Endothelial cell of umbilical vein (primary cell): Measurements from ENCODE around the gene TESMIN. TPM values are rescaled to one million over a fixed set of nuclear protein-coding genes. Genes with fewer than 3 reads are reported as not detected.

Experiments
- BruUV-seq: library from RNA; stranded (reverse); fragments of 400-500 nt; replicated peaks from 2 replicates; lab custom pipeline; 2021; lab: Mats Ljungman, UMichigan
- CTCF ChIA-PET: fragments of 300-600, 350-600 bp; sonication (Branson Sonifier 250); formaldehyde crosslinking; loops from one replicate; lab custom pipeline; 2021; ENCODE audit warnings: antibody characterized with exemption, inconsistent platforms; lab: Charles Lee
- POLR2A ChIA-PET: fragments of 300-600, 350-600 bp; sonication (Branson Sonifier 250); formaldehyde crosslinking; loops from one replicate; lab custom pipeline; 2021; ENCODE audit warnings: antibody characterized with exemption, inconsistent platforms; lab: Charles Lee
- DNase-seq: peaks from one replicate; pipeline ENCODE4 v3.0.0-alpha.2; 2011; ENCODE audit warnings: low read depth, low spot score
- FAIRE-seq: peaks from 2 replicates; lab custom pipeline; 2011; peaks lifted over from hg19 to GRCh38; lab: Jason Lieb, UNC
- H2AFZ ChIP-seq: 2 replicates; pipeline ENCODE4 v1.6.0; 2012; ENCODE audit warnings: low read depth, low read length, control low read depth, inconsistent platforms
- H3K27ac ChIP-seq: 2 replicates; pipeline ENCODE4 v1.5.1; 2011; ENCODE audit warnings: low read depth, mild to moderate bottlenecking, control low read depth, low read length, moderate library complexity; ENCODE audit not compliant: insufficient read depth
- H3K27me3 ChIP-seq, 2 experiments: 2 replicates each; pipeline versions ENCODE4 v1.6.0 to v1.6.1; 2011; ENCODE audit warnings: low read length in 2 of 2, mixed read lengths in 1 of 2; ENCODE audit not compliant: control insufficient read depth in 2 of 2, insufficient read depth in 2 of 2
- H3K36me3 ChIP-seq, 2 experiments: 2 replicates in 1 of 2; 3 replicates in 1 of 2; pipeline ENCODE4 v1.5.1; 2011; ENCODE audit warnings: low read length in 2 of 2, mild to moderate bottlenecking in 1 of 2, moderate library complexity in 1 of 2; ENCODE audit not compliant: control insufficient read depth in 2 of 2, insufficient read depth in 2 of 2; ENCODE audit errors: extremely low read depth in 1 of 2
- H3K4me1 ChIP-seq: 3 replicates; pipeline ENCODE4 v1.5.1; 2011; ENCODE audit warnings: mild to moderate bottlenecking, low read length; ENCODE audit not compliant: control insufficient read depth, insufficient read depth; ENCODE audit errors: extremely low read depth
- H3K4me2 ChIP-seq: 2 replicates; pipeline ENCODE4 v1.6.1; 2011; ENCODE audit warnings: low read length, control low read depth, mixed read lengths; ENCODE audit not compliant: insufficient read depth
- H3K4me3 ChIP-seq, 3 experiments: fragments of 200-600 bp in 1 of 3; sonication (generic), shearing (Covaris generic) in 1 of 3; replicated peaks in 1 of 3; 2 replicates each; pipeline ENCODE4 v1.5.1; 2011 to 2016; ENCODE audit warnings: control low read depth in 3 of 3, low read length in 3 of 3, mild to moderate bottlenecking in 2 of 3, inconsistent platforms in 1 of 3, low read depth in 1 of 3, moderate library complexity in 1 of 3; ENCODE audit not compliant: insufficient read depth in 1 of 3
- H3K79me2 ChIP-seq: 2 replicates; pipeline ENCODE4 v1.6.0; 2012; ENCODE audit warnings: low read length, inconsistent platforms; ENCODE audit not compliant: control insufficient read depth, insufficient read depth
- H3K9ac ChIP-seq: replicated peaks from 2 replicates; pipeline ENCODE3; 2011; ENCODE audit warnings: low read length, control low read depth; ENCODE audit not compliant: insufficient read depth; ENCODE audit errors: extremely low read depth
- H3K9me1 ChIP-seq: replicated peaks from 3 replicates; pipeline ENCODE4 v1.6.0; 2011; ENCODE audit warnings: mild to moderate bottlenecking, low read length; ENCODE audit not compliant: control insufficient read depth, insufficient read depth; ENCODE audit errors: extremely low read depth
- H3K9me3 ChIP-seq: replicated peaks from 2 replicates; pipeline ENCODE4 v1.5.1; 2012; ENCODE audit warnings: low read length, inconsistent platforms; ENCODE audit not compliant: control insufficient read depth, insufficient read depth
- H4K20me1 ChIP-seq: replicated peaks from 2 replicates; pipeline ENCODE3; 2011; ENCODE audit warnings: mild to moderate bottlenecking, low read length; ENCODE audit not compliant: control insufficient read depth, insufficient read depth; ENCODE audit errors: extremely low read depth
- GATA2 ChIP-seq: IDR thresholded peaks from 2 replicates; pipeline ENCODE4 v1.7.0; 2011; ENCODE audit warnings: low read depth, mild to moderate bottlenecking, moderate library complexity, mixed read lengths, low read length; ENCODE audit not compliant: insufficient read length, insufficient read depth
- MYC ChIP-seq: IDR thresholded peaks from one replicate; pipeline ENCODE4 v1.6.1; 2011; ENCODE audit warnings: mild to moderate bottlenecking, low read depth, low read length
- dilution Hi-C: fragments of 300-500 bp; cut with MboI; formaldehyde crosslinking; loops from one replicate; pipeline ENCODE4 v1.15.0; 2019; ENCODE audit warnings: low sequenced_read_pairs; ENCODE audit not compliant: extremely low pct_ligation_motif_present
- intact Hi-C: fragments of 100-400 bp; cut with micrococcal nuclease; formaldehyde crosslinking; loops from one replicate; pipeline ENCODE4 v1.10.0; 2022
- polyA plus RNA-seq, 4 experiments: library from polyadenylated mRNA; depleted of rRNA in 3 of 4; stranded (reverse) in 3 of 4; unstranded in 1 of 4; fragments of >200 nt; gene quantifications; 2 replicates each; pipeline versions ENCODE4 v1.2.1 to v1.2.3, GENCODE V29; 2011 to 2012; ENCODE audit warnings: missing spikeins in 1 of 4
- total RNA-seq: library from RNA; stranded (reverse); gene quantifications from 2 replicates; pipeline ENCODE4 v1.2.3, GENCODE V29; 2021
- TF ChIP-seq, protein P1 (sequence below), 2 donors: IDR thresholded peaks; 1 replicate in 1 of 2; 2 replicates in 1 of 2; pipeline ENCODE4 v1.5.1; 2011; ENCODE audit warnings: low read length in 2 of 2, mild to moderate bottlenecking in 2 of 2, moderate library complexity in 2 of 2, control low read depth in 1 of 2, inconsistent platforms in 1 of 2, low read depth in 1 of 2; ENCODE audit not compliant: insufficient read depth in 1 of 2; ENCODE audit errors: extremely low read depth in 1 of 2
- TF ChIP-seq, protein P2 (sequence below): IDR thresholded peaks from 2 replicates; pipeline ENCODE4 v1.6.1; 2011; ENCODE audit not compliant: insufficient read depth, insufficient read length

TESMIN gene
- total and polyA plus RNA-seq, 2 donors (not counting 3 experiments of a cell fraction or from before 2014, with no cell fraction given) = 1.7 to 6.1 TPM

DNA sequence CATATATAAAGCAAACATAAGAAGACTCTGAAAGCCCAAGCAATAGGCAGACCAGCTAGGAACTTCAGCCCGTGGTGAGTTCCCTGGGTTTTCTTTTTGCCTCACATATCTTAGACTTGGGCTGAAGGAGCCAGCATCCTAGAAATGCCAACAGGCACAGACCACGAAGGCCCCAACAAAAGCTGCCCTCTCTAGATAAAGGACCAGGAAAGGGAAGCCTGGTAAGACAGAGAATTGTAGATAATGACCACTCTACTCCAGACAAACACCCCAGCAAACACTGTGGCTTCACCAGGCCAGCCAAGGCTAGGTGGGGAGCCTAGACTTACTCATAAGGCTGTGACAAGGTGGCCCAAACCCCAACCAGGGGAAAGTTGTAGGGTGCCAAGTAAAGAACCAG lies 55.8 kb downstream of the TESMIN start:
- TF ChIP-seq MYC = no peak
- TF ChIP-seq, protein P1, sequence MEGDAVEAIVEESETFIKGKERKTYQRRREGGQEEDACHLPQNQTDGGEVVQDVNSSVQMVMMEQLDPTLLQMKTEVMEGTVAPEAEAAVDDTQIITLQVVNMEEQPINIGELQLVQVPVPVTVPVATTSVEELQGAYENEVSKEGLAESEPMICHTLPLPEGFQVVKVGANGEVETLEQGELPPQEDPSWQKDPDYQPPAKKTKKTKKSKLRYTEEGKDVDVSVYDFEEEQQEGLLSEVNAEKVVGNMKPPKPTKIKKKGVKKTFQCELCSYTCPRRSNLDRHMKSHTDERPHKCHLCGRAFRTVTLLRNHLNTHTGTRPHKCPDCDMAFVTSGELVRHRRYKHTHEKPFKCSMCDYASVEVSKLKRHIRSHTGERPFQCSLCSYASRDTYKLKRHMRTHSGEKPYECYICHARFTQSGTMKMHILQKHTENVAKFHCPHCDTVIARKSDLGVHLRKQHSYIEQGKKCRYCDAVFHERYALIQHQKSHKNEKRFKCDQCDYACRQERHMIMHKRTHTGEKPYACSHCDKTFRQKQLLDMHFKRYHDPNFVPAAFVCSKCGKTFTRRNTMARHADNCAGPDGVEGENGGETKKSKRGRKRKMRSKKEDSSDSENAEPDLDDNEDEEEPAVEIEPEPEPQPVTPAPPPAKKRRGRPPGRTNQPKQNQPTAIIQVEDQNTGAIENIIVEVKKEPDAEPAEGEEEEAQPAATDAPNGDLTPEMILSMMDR (IDR thresholded peaks at IDR 0.05; ENCODE audit: extremely low read depth in 1 of 2, insufficient read depth in 1 of 2, low read depth in 1 of 2, low read length in 2 of 2) = no peak
- TF ChIP-seq, protein P2, sequence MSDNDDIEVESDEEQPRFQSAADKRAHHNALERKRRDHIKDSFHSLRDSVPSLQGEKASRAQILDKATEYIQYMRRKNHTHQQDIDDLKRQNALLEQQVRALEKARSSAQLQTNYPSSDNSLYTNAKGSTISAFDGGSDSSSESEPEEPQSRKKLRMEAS = no peak
- TF ChIP-seq GATA2 = no peak
- ChIA-PET CTCF (no interaction called here), POLR2A (no interaction called here)
- no peaks in the 10 kb centered on the region for H3K36me3 ChIP-seq
- peaks cover 2 to 17% of the 10 kb centered on the region in 2 experiments for H3K27me3 ChIP-seq
- dilution Hi-C loops (no loop called here), intact Hi-C loops (no loop called here)
- H3K4me2 ChIP-seq = no peak overlapping the region
- no peak overlapping the region for H3K4me3 ChIP-seq
- no peak overlapping the region for H3K9ac ChIP-seq
- no peaks in the 10 kb centered on the region for H4K20me1 ChIP-seq
- no peaks in the 10 kb centered on the region for H3K9me1 ChIP-seq
- no TSS peak for BruUV-seq
- no peaks in the 10 kb centered on the region for H3K4me1 ChIP-seq
- H3K9me3 ChIP-seq = no peaks in the 10 kb centered on the region
- no peak for FAIRE-seq
- no peak for DNase-seq
- H3K27ac ChIP-seq = no peak overlapping the region
- H2AFZ ChIP-seq = no peak overlapping the region
- no peaks in the 10 kb centered on the region for H3K79me2 ChIP-seq
